NCI-H1092 (cell line): Measurements from ENCODE around the gene UBE2L6.
A peak's percentile ranks its signal among the peaks of the same experiment; 100 is the strongest.

Experiments used
- DNase-seq: peaks from one replicate; lab custom pipeline; 2025; lab: John Stamatoyannopoulos, UW

Gene UBE2L6

GRCh38 chr11:57530215-57530595, 37.3 kb downstream of the UBE2L6 start:
- DNase-seq: no peak

- DNase-seq: no peak
Observed at GRCh38 chr11:57529012-57529411, 38.5 kb downstream of the UBE2L6 start.

- DNase-seq: no peak
Observed at GRCh38 chr11:57527056-57527631, 40.3 kb downstream of the UBE2L6 start.

GRCh38 chr11:57523419-57523818, 44.1 kb downstream of the UBE2L6 start:
- no peak for DNase-seq

GRCh38 chr11:57521116-57521515, 46.4 kb downstream of the UBE2L6 start:
- DNase-seq: no peak

GRCh38 chr11:57516061-57516443, 51.4 kb downstream of the UBE2L6 start:
- DNase-seq: no peak

- DNase-seq: no peak
Observed at GRCh38 chr11:57515332-57516060, 52.0 kb downstream of the UBE2L6 start, which contains the start of gene SLC43A1. TSS of gene SLC43A1 (minus strand) at chr11:57515702. CDS start at chr11:57514111, 1,591 bp downstream.

GRCh38 chr11:57514538-57515331, 52.7 kb downstream of the UBE2L6 start:
- peak; percentile 45 for DNase-seq

GRCh38 chr11:57513911-57514537, 53.4 kb downstream of the UBE2L6 start:
- peak; percentile 49 for DNase-seq

- no peak for DNase-seq
Observed at GRCh38 chr11:57513452-57513795, 54.0 kb downstream of the UBE2L6 start.

- DNase-seq: no peak
Observed at GRCh38 chr11:57512646-57513451, 54.6 kb downstream of the UBE2L6 start.

- no peak for DNase-seq
Observed at GRCh38 chr11:57511741-57512430, 55.6 kb downstream of the UBE2L6 start.

- DNase-seq: no peak
Observed at GRCh38 chr11:57508341-57509170, 58.9 kb downstream of the UBE2L6 start.

GRCh38 chr11:57506522-57506921, 61.0 kb downstream of the UBE2L6 start:
- DNase-seq: no peak

GRCh38 chr11:57504511-57504910, 63.0 kb downstream of the UBE2L6 start:
- no peak for DNase-seq

GRCh38 chr11:57502870-57503269, 64.6 kb downstream of the UBE2L6 start:
- no peak for DNase-seq

GRCh38 chr11:57502376-57502775, 65.1 kb downstream of the UBE2L6 start:
- no peak for DNase-seq

- DNase-seq: no peak
Observed at GRCh38 chr11:57501953-57502352, 65.5 kb downstream of the UBE2L6 start.
